CD8-positive, alpha-beta memory T cell (primary cell): ENCODE measurements around the gene RXYLT1. TPM values are rescaled to one million over a fixed set of nuclear protein-coding genes. Genes with fewer than 3 reads are reported as not detected.
A peak's percentile ranks its signal among the peaks of the same experiment; 100 is the strongest.
"Not testable (repeated sequence)": the region's sequence is repeated elsewhere in the genome, so short reads cannot be mapped to it uniquely, and the experiment has no call there.

Experiments
- CTCF ChIA-PET: fragments of 350-600 bp; sonication (Branson Sonifier 250); formaldehyde crosslinking; loops from one replicate; lab custom pipeline; 2021; ENCODE audit warnings: antibody characterized with exemption; lab: Charles Lee
- POLR2A ChIA-PET: fragments of 350-600 bp; sonication (Branson Sonifier 250); formaldehyde crosslinking; loops from one replicate; lab custom pipeline; 2021; ENCODE audit warnings: antibody characterized with exemption; lab: Charles Lee
- DNase-seq, 5 donors: peaks; one replicate each; pipeline versions ENCODE4 v3.0.0 to v3.0.0-alpha.2; 2020 to 2022; ENCODE audit warnings: mixed read lengths in 1 of 5
- H3K27ac ChIP-seq: one replicate; pipeline ENCODE4 v1.7.0; 2013; ENCODE audit warnings: low read depth, mild to moderate bottlenecking, low read length, moderate library complexity
- H3K27me3 ChIP-seq: 2 replicates; pipeline ENCODE4 v1.7.0; 2013; ENCODE audit warnings: low read length, mild to moderate bottlenecking; ENCODE audit not compliant: insufficient read depth, poor library complexity, severe bottlenecking
- H3K36me3 ChIP-seq: 2 replicates; pipeline ENCODE4 v1.7.0; 2013; ENCODE audit warnings: mild to moderate bottlenecking, low read length, moderate library complexity; ENCODE audit not compliant: insufficient read depth
- H3K4me1 ChIP-seq: 2 replicates; pipeline ENCODE4 v1.7.0; 2013; ENCODE audit warnings: mild to moderate bottlenecking, low read length, moderate library complexity; ENCODE audit not compliant: insufficient read depth
- H3K4me3 ChIP-seq: 2 replicates; pipeline ENCODE4 v1.7.0; 2013; ENCODE audit warnings: mild to moderate bottlenecking, low read length
- H3K9me3 ChIP-seq: 2 replicates; pipeline ENCODE4 v1.7.0; 2013; ENCODE audit warnings: mild to moderate bottlenecking, low read length
- H3K27ac Mint-ChIP-seq, 8 donors: one replicate each; pipeline ENCODE4 v1.8.0; 2020 to 2021; ENCODE audit warnings: mixed read lengths in 8 of 8, mild to moderate bottlenecking in 6 of 8, inconsistent platforms in 3 of 8, moderate library complexity in 3 of 8
- H3K27me3 Mint-ChIP-seq, 2 donors: one replicate each; pipeline ENCODE4 v1.8.0; 2020 to 2021; ENCODE audit warnings: mixed read lengths in 2 of 2, mild to moderate bottlenecking in 1 of 2, moderate library complexity in 1 of 2
- H3K36me3 Mint-ChIP-seq, 3 donors: one replicate each; pipeline ENCODE4 v1.8.0; 2020 to 2021; ENCODE audit warnings: mixed read lengths in 3 of 3, inconsistent platforms in 1 of 3, mild to moderate bottlenecking in 1 of 3
- H3K4me1 Mint-ChIP-seq, 3 donors: one replicate each; pipeline ENCODE4 v1.8.0; 2020 to 2021; ENCODE audit warnings: mixed read lengths in 3 of 3, inconsistent platforms in 1 of 3, mild to moderate bottlenecking in 1 of 3
- H3K4me3 Mint-ChIP-seq, 7 donors: one replicate each; pipeline ENCODE4 v1.8.0; 2020 to 2021; ENCODE audit warnings: mixed read lengths in 7 of 7, mild to moderate bottlenecking in 6 of 7, moderate library complexity in 4 of 7, inconsistent platforms in 2 of 7
- H3K9me3 Mint-ChIP-seq, 5 donors: one replicate each; pipeline ENCODE4 v1.8.0; 2020 to 2022; ENCODE audit warnings: mixed read lengths in 5 of 5, mild to moderate bottlenecking in 3 of 5, moderate library complexity in 2 of 5, inconsistent platforms in 1 of 5
- polyA plus RNA-seq: library from polyadenylated mRNA; unstranded; fragments of 300-500 nt; fragmentation: Illumina TruSeq; gene quantifications from one replicate; pipeline ENCODE4 v1.2.3, GENCODE V29; 2021
- total RNA-seq, 2 experiments: library from RNA; stranded (reverse); gene quantifications; one replicate each; pipeline ENCODE4 v1.2.3, GENCODE V29; 2021

Gene RXYLT1, protein sequence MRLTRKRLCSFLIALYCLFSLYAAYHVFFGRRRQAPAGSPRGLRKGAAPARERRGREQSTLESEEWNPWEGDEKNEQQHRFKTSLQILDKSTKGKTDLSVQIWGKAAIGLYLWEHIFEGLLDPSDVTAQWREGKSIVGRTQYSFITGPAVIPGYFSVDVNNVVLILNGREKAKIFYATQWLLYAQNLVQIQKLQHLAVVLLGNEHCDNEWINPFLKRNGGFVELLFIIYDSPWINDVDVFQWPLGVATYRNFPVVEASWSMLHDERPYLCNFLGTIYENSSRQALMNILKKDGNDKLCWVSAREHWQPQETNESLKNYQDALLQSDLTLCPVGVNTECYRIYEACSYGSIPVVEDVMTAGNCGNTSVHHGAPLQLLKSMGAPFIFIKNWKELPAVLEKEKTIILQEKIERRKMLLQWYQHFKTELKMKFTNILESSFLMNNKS
- total RNA-seq: 10 to 100 TPM; 30.3 to 32.3 TPM
- polyA plus RNA-seq: 19.2 TPM

GRCh38 chr12:63779498-63780481 lies at the start of gene RXYLT1:
TSS of gene RXYLT1 (plus strand) at chr12:63779909. CDS start at chr12:63779961, 52 bp downstream.
- H3K4me3 ChIP-seq: peak within 1 kb of the TSS; percentile 86

GRCh38 chr12:63732779-63733178 lies 46.9 kb upstream of the RXYLT1 start:
- H3K27ac ChIP-seq, H3K4me3 ChIP-seq, H3K27me3 ChIP-seq, H3K4me3 Mint-ChIP-seq, H3K27me3 Mint-ChIP-seq, DNase-seq, H3K4me1 ChIP-seq, H3K36me3 Mint-ChIP-seq, H3K27ac Mint-ChIP-seq, H3K36me3 ChIP-seq, H3K9me3 ChIP-seq, H3K4me1 Mint-ChIP-seq, POLR2A ChIA-PET, CTCF ChIA-PET, H3K9me3 Mint-ChIP-seq: not testable (repeated sequence)

More at GRCh38 chr12:63779498-63780481, at the start of gene RXYLT1:
- Mint-ChIP-seq H3K4me3 (peak within 1 kb of the TSS; percentile 93 to 98 (median 95)), H3K36me3 (peaks cover 4 to 40% (median 16%) of the 10 kb centered on the region in 3 donors), H3K27me3 (peaks cover 0 to 2% of the 10 kb centered on the region in 2 donors), H3K27ac (peak within 1 kb of the TSS; percentile 93 to 98 (median 97)), H3K9me3 (no peaks in the 10 kb centered on the region), H3K4me1 (peaks cover 26 to 51% (median 50%) of the 10 kb centered on the region in 3 donors)
- H3K27ac ChIP-seq: peak within 1 kb of the TSS; percentile 84
- H3K27me3 ChIP-seq: no peaks in the 10 kb centered on the region
- H3K36me3 ChIP-seq: no peaks in the 10 kb centered on the region
- POLR2A ChIA-PET: no interaction called here
- H3K9me3 ChIP-seq: no peaks in the 10 kb centered on the region
- CTCF ChIA-PET: no interaction called here
- DNase-seq: peak; percentile 75 to 88 (median 82)
- H3K4me1 ChIP-seq: peaks cover 5% of the 10 kb centered on the region

DNA sequence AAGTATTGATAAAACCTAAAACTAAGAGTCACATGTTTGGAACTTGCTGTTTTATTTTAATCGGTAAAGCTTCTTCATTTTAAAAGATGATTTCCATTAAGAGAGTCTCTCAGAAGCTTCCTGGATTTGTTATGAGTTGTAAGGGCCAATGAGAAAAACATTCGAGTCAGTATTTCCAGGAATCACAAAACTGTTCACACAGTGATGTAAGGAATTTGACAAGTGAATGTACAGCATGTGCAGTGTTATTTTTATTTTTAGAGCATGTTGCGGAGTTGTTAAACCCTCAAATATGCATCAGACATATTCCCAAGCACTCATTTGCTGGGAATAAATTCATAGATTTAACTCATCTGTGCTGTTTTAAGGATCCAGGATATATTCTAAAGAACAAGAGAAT lies 46.1 kb upstream of the RXYLT1 start:
- H3K27ac Mint-ChIP-seq, CTCF ChIA-PET, DNase-seq, H3K27me3 Mint-ChIP-seq, H3K9me3 ChIP-seq, H3K4me1 Mint-ChIP-seq, POLR2A ChIA-PET, H3K9me3 Mint-ChIP-seq, H3K4me3 Mint-ChIP-seq, H3K4me3 ChIP-seq, H3K4me1 ChIP-seq, H3K27ac ChIP-seq, H3K36me3 Mint-ChIP-seq, H3K36me3 ChIP-seq, H3K27me3 ChIP-seq: not testable (repeated sequence)

DNA sequence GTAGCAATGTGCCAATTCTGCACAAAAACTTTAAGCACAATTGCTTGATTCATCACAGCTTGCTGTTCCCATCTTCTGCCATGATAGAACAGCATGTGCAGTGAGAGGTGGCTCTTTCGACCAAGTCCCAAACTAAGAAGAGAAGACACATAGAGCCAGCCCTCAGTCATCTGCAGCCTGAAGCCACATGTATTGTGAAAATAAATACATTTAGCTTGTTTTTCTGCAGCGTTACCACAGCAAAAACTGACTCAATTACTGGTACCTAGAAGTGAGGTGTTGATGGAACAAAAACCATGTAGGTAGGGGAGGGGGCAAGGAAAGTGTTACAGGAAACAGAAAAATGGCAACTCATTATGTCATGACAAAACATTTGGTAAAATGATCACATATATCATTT lies 39.2 kb upstream of the RXYLT1 start:
- DNase-seq, H3K4me1 ChIP-seq, POLR2A ChIA-PET, H3K27me3 ChIP-seq, H3K9me3 Mint-ChIP-seq, H3K36me3 ChIP-seq, H3K27ac ChIP-seq, H3K36me3 Mint-ChIP-seq, H3K4me3 ChIP-seq, H3K9me3 ChIP-seq, H3K4me1 Mint-ChIP-seq, H3K27ac Mint-ChIP-seq, CTCF ChIA-PET, H3K4me3 Mint-ChIP-seq: not testable (repeated sequence)
- H3K27me3 Mint-ChIP-seq: peaks cover 10 to 11% of the 10 kb centered on the region in 2 donors

DNA sequence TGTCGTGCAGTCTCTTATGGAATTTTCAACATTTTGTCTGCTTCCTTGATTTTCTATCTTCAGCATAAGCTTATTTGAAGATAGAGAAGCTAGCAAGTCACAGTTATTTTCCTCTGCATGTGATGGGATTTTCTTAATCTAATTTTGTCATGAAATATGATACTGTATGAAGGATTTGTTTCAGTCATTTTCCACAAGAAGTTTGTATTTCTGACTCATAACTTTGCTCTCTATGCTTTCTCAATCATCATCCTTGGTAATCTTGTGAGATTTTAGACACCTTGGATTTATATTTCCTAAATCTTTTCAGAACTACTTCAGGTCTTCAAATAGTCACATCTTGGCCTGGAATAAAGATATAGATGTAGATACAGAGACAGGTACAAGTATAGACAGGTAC lies 38.3 kb upstream of the RXYLT1 start:
- H3K9me3 ChIP-seq, H3K36me3 Mint-ChIP-seq, CTCF ChIA-PET, H3K27ac Mint-ChIP-seq, H3K9me3 Mint-ChIP-seq, H3K4me3 ChIP-seq, H3K4me1 ChIP-seq, POLR2A ChIA-PET, DNase-seq, H3K4me3 Mint-ChIP-seq, H3K27me3 ChIP-seq, H3K4me1 Mint-ChIP-seq, H3K27ac ChIP-seq, H3K36me3 ChIP-seq: not testable (repeated sequence)
- peaks cover 10 to 11% of the 10 kb centered on the region in 2 donors for H3K27me3 Mint-ChIP-seq

GRCh38 chr12:63744110-63744509 lies 35.6 kb upstream of the RXYLT1 start:
- H3K27me3 ChIP-seq, POLR2A ChIA-PET, H3K4me3 Mint-ChIP-seq, H3K9me3 ChIP-seq, H3K4me1 Mint-ChIP-seq, H3K27ac ChIP-seq, H3K9me3 Mint-ChIP-seq, CTCF ChIA-PET, H3K36me3 ChIP-seq, H3K36me3 Mint-ChIP-seq, H3K27ac Mint-ChIP-seq, H3K27me3 Mint-ChIP-seq, DNase-seq, H3K4me3 ChIP-seq, H3K4me1 ChIP-seq: not testable (repeated sequence)

DNA sequence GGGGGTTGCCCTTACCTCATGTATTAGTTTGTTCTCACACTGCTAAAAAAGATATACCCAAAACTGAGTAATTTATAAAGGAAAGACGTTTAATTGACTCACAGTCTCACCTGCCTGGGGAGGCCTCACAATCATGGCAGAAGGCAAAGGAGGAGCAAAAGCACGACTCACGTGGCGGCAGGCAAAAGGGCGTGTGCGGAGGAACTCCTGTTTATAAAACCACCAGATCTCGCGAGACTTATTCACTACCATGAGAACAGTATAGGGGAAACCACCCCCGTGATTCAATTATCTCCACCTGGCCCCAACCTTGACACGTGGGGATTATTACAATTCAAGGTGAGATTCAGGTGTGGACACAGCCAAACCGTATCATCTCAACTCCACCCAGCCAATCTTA lies 33.2 kb upstream of the RXYLT1 start:
- CTCF ChIA-PET, H3K27me3 Mint-ChIP-seq, H3K27ac Mint-ChIP-seq, H3K9me3 Mint-ChIP-seq, DNase-seq, H3K27me3 ChIP-seq, H3K4me1 Mint-ChIP-seq, H3K27ac ChIP-seq, H3K9me3 ChIP-seq, H3K4me3 ChIP-seq, POLR2A ChIA-PET, H3K4me3 Mint-ChIP-seq, H3K4me1 ChIP-seq, H3K36me3 Mint-ChIP-seq, H3K36me3 ChIP-seq: not testable (repeated sequence)

GRCh38 chr12:63747136-63747535 lies 32.6 kb upstream of the RXYLT1 start:
- H3K27ac Mint-ChIP-seq, H3K4me3 Mint-ChIP-seq, H3K4me3 ChIP-seq, DNase-seq, H3K4me1 Mint-ChIP-seq, H3K36me3 Mint-ChIP-seq, H3K36me3 ChIP-seq, H3K27ac ChIP-seq, H3K9me3 Mint-ChIP-seq, H3K4me1 ChIP-seq, CTCF ChIA-PET, H3K27me3 ChIP-seq, H3K9me3 ChIP-seq, POLR2A ChIA-PET, H3K27me3 Mint-ChIP-seq: not testable (repeated sequence)
